Measurements from ENCODE around the gene SUMF1. TPM values are rescaled to one million over a fixed set of nuclear protein-coding genes. Genes with fewer than 3 reads are reported as not detected.
A peak's percentile ranks its signal among the peaks of the same experiment; 100 is the strongest.

SUMF1 gene
- total RNA-seq, 2 experiments from 2014 or later, result 6.4 to 6.6 TPM

DNA sequence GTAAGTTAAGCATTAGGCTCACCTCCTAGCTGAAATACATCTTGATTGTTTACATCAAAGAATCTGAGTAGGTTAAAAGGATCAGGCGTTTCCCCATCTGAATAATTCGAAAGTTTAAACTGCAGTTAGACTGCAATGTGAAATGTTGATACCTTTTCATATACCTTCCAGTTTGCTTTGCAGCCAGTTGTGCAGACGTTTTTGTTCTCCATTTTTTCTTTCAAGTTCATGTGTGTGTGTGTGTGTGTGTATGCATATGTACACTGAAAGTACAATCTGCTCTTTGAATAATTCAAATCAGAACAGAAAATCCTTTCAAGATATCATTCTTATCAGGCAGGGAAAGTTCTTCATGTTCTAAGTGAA lies 29.0 kb upstream of the SUMF1 start:
- TF ChIP-seq, protein P1, sequence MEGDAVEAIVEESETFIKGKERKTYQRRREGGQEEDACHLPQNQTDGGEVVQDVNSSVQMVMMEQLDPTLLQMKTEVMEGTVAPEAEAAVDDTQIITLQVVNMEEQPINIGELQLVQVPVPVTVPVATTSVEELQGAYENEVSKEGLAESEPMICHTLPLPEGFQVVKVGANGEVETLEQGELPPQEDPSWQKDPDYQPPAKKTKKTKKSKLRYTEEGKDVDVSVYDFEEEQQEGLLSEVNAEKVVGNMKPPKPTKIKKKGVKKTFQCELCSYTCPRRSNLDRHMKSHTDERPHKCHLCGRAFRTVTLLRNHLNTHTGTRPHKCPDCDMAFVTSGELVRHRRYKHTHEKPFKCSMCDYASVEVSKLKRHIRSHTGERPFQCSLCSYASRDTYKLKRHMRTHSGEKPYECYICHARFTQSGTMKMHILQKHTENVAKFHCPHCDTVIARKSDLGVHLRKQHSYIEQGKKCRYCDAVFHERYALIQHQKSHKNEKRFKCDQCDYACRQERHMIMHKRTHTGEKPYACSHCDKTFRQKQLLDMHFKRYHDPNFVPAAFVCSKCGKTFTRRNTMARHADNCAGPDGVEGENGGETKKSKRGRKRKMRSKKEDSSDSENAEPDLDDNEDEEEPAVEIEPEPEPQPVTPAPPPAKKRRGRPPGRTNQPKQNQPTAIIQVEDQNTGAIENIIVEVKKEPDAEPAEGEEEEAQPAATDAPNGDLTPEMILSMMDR (IDR thresholded peaks at IDR 0.05), result no peak
- peaks cover 3% of the 10 kb centered on the region for H3K27me3 Mint-ChIP-seq
- DNase-seq (no peak), ATAC-seq (no peak)
- peaks cover 34% of the 10 kb centered on the region for H3K4me1 Mint-ChIP-seq (ENCODE audit: low read depth)
- H3K4me3 Mint-ChIP-seq, result peak overlapping the region; percentile 81
- no peaks in the 10 kb centered on the region for H3K9me3 Mint-ChIP-seq
- intact Hi-C loops (cut with micrococcal nuclease), result no loop called here
- ChIA-PET CTCF (interaction anchor here (1.4 to 5.4 kb wide), 4 partner anchors 9 to 145 kb away, joined by 3 to 37 read pairs (median 9); no protein-coding TSS in a partner anchor), POLR2A (interaction anchor here (1.1 to 5.6 kb wide), 4 partner anchors 9 to 87 kb away, joined by 4 to 73 read pairs (median 42); partner anchors contain the start of gene SUMF1)
- peaks cover 35% of the 10 kb centered on the region for H3K36me3 Mint-ChIP-seq (ENCODE audit: low read depth)
- no peak overlapping the region for H3K27ac Mint-ChIP-seq

DNA sequence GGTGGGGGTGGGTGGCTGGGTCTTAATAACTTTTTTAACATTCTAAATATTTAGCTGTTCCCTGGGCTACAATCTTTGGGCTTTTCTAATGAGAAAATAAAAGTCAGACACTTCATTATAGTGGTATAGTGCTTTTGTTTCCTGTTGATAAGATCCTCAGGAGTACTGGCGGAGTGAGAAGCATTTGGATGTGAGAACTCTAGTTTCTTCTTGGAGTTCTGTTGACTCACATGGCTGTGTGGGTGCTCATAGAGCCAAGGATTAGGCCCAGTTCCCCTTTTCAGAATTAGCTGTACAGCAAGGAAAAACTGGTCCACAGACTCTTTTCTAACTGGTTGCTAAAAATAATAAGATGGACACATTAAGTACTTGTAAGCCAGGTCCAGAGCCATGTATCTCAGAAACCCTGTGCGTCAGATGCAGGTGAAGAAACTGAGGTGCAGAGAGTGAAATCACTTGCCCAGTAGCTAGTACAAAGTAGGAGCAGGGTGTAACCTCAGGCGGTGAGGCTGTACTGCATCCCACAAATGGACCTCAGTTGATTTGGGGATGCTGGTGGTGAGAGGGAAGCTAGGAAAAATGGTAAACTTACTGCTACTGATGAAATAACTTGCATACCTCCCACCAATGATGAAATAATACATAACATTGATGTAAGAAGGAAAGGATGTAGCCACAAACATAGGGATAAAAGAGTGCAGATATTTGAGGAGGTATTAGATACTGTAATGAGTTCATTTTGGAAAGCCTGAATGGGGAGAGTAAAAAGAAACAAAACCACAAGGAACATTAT lies 28.4 kb upstream of the SUMF1 start:
- TF ChIP-seq, protein P1 (IDR thresholded peaks at IDR 0.05), result no peak
- ATAC-seq (no peak), DNase-seq (no peak)
- ChIA-PET POLR2A (interaction anchor here (1.1 to 5.6 kb wide), 5 partner anchors 10 to 145 kb away, joined by 4 to 73 read pairs (median 36); partner anchors contain the start of gene SUMF1), CTCF (interaction anchor here (0.9 to 5.4 kb wide), 10 partner anchors 10 to 155 kb away, joined by 3 to 37 read pairs (median 3); no protein-coding TSS in a partner anchor)
- Mint-ChIP-seq H3K9me3 (no peaks in the 10 kb centered on the region), H3K4me1 (ENCODE audit: low read depth) (peaks cover 37% of the 10 kb centered on the region), H3K27me3 (peaks cover 4% of the 10 kb centered on the region), H3K36me3 (ENCODE audit: low read depth) (peaks cover 35% of the 10 kb centered on the region), H3K4me3 (peak overlapping the region; percentile 81), H3K27ac (peak overlapping the region; percentile 40)
- intact Hi-C loops (cut with micrococcal nuclease), result no loop called here

- H3K36me3 Mint-ChIP-seq (ENCODE audit: low read depth), result peaks cover 31% of the 10 kb centered on the region
- H3K4me3 Mint-ChIP-seq, result peak overlapping the region; percentile 81
- peaks cover 37% of the 10 kb centered on the region for H3K4me1 Mint-ChIP-seq (ENCODE audit: low read depth)
- ChIA-PET POLR2A (interaction anchor here (1.1 to 5.6 kb wide), 9 partner anchors 10 to 482 kb away, joined by 4 to 73 read pairs (median 7); partner anchors contain the start of gene SUMF1), CTCF (interaction anchor here (0.9 to 5.4 kb wide), 10 partner anchors 10 to 154 kb away, joined by 3 to 37 read pairs (median 3); no protein-coding TSS in a partner anchor)
- ATAC-seq (no peak), DNase-seq (no peak)
- intact Hi-C loops (cut with micrococcal nuclease), result loop anchor here (5.0 kb wide), 4 partner anchors 87 to 697 kb away; no protein-coding TSS in a partner anchor
- H3K9me3 Mint-ChIP-seq, result no peaks in the 10 kb centered on the region
- H3K27me3 Mint-ChIP-seq, result peaks cover 4% of the 10 kb centered on the region
- TF ChIP-seq, protein P1 (IDR thresholded peaks at IDR 0.05), result no peak
- H3K27ac Mint-ChIP-seq, result peak overlapping the region; percentile 88
Measured at GRCh38 chr3:4494895-4495264, 27.8 kb upstream of the SUMF1 start.

GRCh38 chr3:4493941-4494894 lies 27.1 kb upstream of the SUMF1 start:
- Mint-ChIP-seq H3K27me3 (peaks cover 4% of the 10 kb centered on the region), H3K36me3 (ENCODE audit: low read depth) (peaks cover 29% of the 10 kb centered on the region), H3K4me3 (peak overlapping the region; percentile 81), H3K27ac (peak overlapping the region; percentile 88), H3K9me3 (no peaks in the 10 kb centered on the region), H3K4me1 (ENCODE audit: low read depth) (peaks cover 37% of the 10 kb centered on the region)
- ATAC-seq (no peak), DNase-seq (peak; percentile 56)
- ChIA-PET POLR2A (interaction anchor here (0.7 to 5.6 kb wide), 26 partner anchors 11 to 692 kb away, joined by 3 to 73 read pairs (median 5); partner anchors contain the start of genes SETMAR and SUMF1), CTCF (interaction anchor here (0.8 to 5.4 kb wide), 15 partner anchors 11 to 154 kb away, joined by 3 to 37 read pairs (median 3); no protein-coding TSS in a partner anchor)
- intact Hi-C loops (cut with micrococcal nuclease), result loop anchor here (5.0 kb wide), 4 partner anchors 88 to 698 kb away; no protein-coding TSS in a partner anchor
- TF ChIP-seq, protein P1 (IDR thresholded peaks at IDR 0.05), result no peak
